Measurements from ENCODE around the gene NFYB.

Gene NFYB

DNA sequence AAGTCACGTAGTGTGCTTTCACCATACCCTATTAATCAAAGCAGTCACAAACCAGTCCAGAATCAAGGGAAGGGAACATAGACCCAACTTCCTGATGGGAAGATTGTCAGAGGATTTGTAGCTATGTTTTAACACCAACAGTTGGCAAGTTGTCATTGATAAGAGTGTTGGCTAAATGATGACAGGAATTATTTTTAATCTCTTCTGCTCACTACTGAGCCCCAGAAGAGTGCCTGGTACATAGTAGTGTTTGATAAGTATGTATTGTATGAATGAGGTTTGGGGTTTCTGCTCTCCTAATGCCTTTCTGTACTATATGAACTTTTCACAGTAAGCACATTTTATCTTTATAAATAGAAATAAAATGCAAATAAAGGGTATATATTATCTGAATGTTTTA is 59.0 kb downstream of the NFYB start:
- H3K4me1 ChIP-seq (ENCODE audit: control insufficient read depth in 1 of 2, insufficient read depth in 2 of 2, low read length in 2 of 2) = no peaks in the 10 kb centered on the region
- H3K36me3 ChIP-seq (ENCODE audit: control insufficient read depth in 1 of 2, insufficient read depth in 2 of 2, low read length in 2 of 2) = peaks cover 13% of the 10 kb centered on the region in 2 donors
- H3K4me3 ChIP-seq (ENCODE audit: low read depth in 1 of 2, low read length in 2 of 2) = no peak overlapping the region
- no peaks in the 10 kb centered on the region for H3K27me3 ChIP-seq (ENCODE audit: low read depth, low read length)
- H3K9me3 ChIP-seq (ENCODE audit: control insufficient read depth in 1 of 2, low read length in 2 of 2) = no peaks in the 10 kb centered on the region
- H3K27ac ChIP-seq (ENCODE audit: low read length) = no peak overlapping the region

DNA sequence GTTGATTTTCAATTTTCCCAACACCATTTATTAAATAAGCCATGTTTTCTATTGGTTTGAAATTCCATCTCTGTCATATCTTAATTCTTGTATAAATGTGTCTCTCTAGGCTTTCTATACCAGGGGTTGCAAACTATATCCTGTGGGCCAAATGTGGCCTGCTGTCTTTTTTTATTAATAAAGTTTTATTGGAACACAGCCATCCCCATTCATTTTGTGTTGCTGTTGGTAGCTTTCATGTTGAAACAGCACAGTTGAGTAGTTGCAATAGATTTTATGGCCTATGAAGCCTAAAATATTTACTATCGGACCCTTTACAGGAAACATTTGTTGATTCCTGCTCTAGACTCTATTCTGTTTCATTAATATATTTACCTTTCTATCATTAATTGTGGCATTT is 64.3 kb downstream of the NFYB start:
- no peaks in the 10 kb centered on the region for H3K27me3 ChIP-seq (ENCODE audit: low read depth, low read length)
- peaks cover 4 to 9% of the 10 kb centered on the region in 2 donors for H3K36me3 ChIP-seq (ENCODE audit: control insufficient read depth in 1 of 2, insufficient read depth in 2 of 2, low read length in 2 of 2)
- no peak overlapping the region for H3K4me3 ChIP-seq (ENCODE audit: low read depth in 1 of 2, low read length in 2 of 2)
- H3K4me1 ChIP-seq (ENCODE audit: control insufficient read depth in 1 of 2, insufficient read depth in 2 of 2, low read length in 2 of 2) = no peaks in the 10 kb centered on the region
- no peak overlapping the region for H3K27ac ChIP-seq (ENCODE audit: low read length)
- H3K9me3 ChIP-seq (ENCODE audit: control insufficient read depth in 1 of 2, low read length in 2 of 2) = no peaks in the 10 kb centered on the region

DNA sequence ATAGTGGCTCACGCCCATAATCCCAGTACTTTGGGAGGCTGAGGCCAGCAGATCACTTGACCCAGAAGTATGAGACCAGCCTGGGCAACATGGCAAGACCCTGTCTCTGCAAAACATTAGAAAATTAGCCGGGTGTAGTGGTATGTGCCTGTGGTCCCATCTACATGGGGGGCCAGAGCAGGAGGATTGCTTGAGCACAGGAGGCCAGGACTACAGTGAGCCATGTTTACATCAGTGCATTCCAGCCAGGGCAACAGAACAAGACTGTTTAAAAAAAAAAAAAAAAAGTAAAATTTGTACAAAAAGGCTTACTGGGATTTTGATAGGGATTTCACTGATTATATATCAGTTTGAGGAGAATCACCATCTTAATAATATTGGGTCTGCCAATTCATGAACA is 65.9 kb downstream of the NFYB start:
- Histone ChIP-seq H3K36me3 (ENCODE audit: control insufficient read depth in 1 of 2, insufficient read depth in 2 of 2, low read length in 2 of 2) (peaks cover 4 to 9% of the 10 kb centered on the region in 2 donors), H3K4me1 (ENCODE audit: control insufficient read depth in 1 of 2, insufficient read depth in 2 of 2, low read length in 2 of 2) (peaks cover 0 to 10% of the 10 kb centered on the region in 2 donors), H3K4me3 (ENCODE audit: low read depth in 1 of 2, low read length in 2 of 2) (no peak overlapping the region), H3K27me3 (ENCODE audit: low read depth, low read length) (no peaks in the 10 kb centered on the region), H3K27ac (ENCODE audit: low read length) (no peak overlapping the region), H3K9me3 (ENCODE audit: control insufficient read depth in 1 of 2, low read length in 2 of 2) (no peaks in the 10 kb centered on the region)

Data from muscle layer of duodenum (tissue), 2 donors.